Neural progenitor cell (in vitro differentiated cells): Measurements from ENCODE around the gene TUBD1. TPM values are rescaled to one million over a fixed set of nuclear protein-coding genes. Genes with fewer than 3 reads are reported as not detected.
"Not testable (repeated sequence)": the region's sequence is repeated elsewhere in the genome, so short reads cannot be mapped to it uniquely, and the experiment has no call there.

Source experiments
- DNase-seq: peaks from one replicate; pipeline ENCODE4 v3.0.0-alpha.2; 2016; ENCODE audit warnings: low spot score
- H2AFZ ChIP-seq: fragments of 200-600 bp; sonication (generic); replicated peaks from 2 replicates; pipeline ENCODE4 v1.6.1; 2016; ENCODE audit warnings: antibody characterized with exemption
- H3F3A ChIP-seq: fragments of 200-600 bp; sonication (generic); 2 replicates; pipeline ENCODE4 v1.6.1; 2016; ENCODE audit warnings: antibody characterized with exemption, low read depth
- H3K27ac ChIP-seq: fragments of 200-600 bp; sonication (generic); 2 replicates; pipeline ENCODE4 v1.5.1; 2016; ENCODE audit warnings: mild to moderate bottlenecking
- H3K27me3 ChIP-seq: fragments of 200-600 bp; sonication (generic); 2 replicates; pipeline ENCODE4 v1.6.1; 2016; ENCODE audit warnings: mild to moderate bottlenecking, moderate library complexity
- H3K36me3 ChIP-seq: fragments of 200-600 bp; sonication (generic); 2 replicates; pipeline ENCODE4 v1.5.1; 2016
- H3K4me1 ChIP-seq: fragments of 200-600 bp; sonication (generic); 2 replicates; pipeline ENCODE4 v1.6.1; 2016; ENCODE audit warnings: mixed run types
- H3K4me2 ChIP-seq: fragments of 200-600 bp; sonication (generic); 2 replicates; pipeline ENCODE4 v1.6.1; 2016
- H3K4me3 ChIP-seq: fragments of 200-600 bp; sonication (generic); 2 replicates; pipeline ENCODE4 v1.5.1; 2016
- H3K79me2 ChIP-seq: fragments of 200-600 bp; sonication (generic); 2 replicates; pipeline ENCODE4 v1.6.1; 2016; ENCODE audit warnings: low read depth
- H3K9ac ChIP-seq: fragments of 200-600 bp; sonication (generic); 2 replicates; pipeline ENCODE4 v1.6.1; 2016
- H3K9me3 ChIP-seq: fragments of 200-600 bp; sonication (generic); 2 replicates; pipeline ENCODE4 v1.5.1; 2016; ENCODE audit warnings: low read depth
- H4K20me1 ChIP-seq: fragments of 200-600 bp; sonication (generic); 2 replicates; pipeline ENCODE4 v1.6.1; 2016; ENCODE audit warnings: low read depth
- H3K27ac Mint-ChIP-seq: 3 replicates; pipeline ENCODE4 v1.8.0; 2021; ENCODE audit warnings: mixed read lengths
- H3K27me3 Mint-ChIP-seq: 2 replicates; pipeline ENCODE4 v1.8.0; 2022; ENCODE audit warnings: low read depth, mild to moderate bottlenecking, inconsistent platforms, moderate library complexity, mixed read lengths; ENCODE audit not compliant: insufficient read depth
- H3K36me3 Mint-ChIP-seq: 3 replicates; pipeline ENCODE4 v1.8.0; 2021; ENCODE audit warnings: mixed read lengths
- H3K4me1 Mint-ChIP-seq: 3 replicates; pipeline ENCODE4 v1.8.0; 2021; ENCODE audit warnings: mixed read lengths
- H3K4me3 Mint-ChIP-seq: 3 replicates; pipeline ENCODE4 v1.8.0; 2021; ENCODE audit warnings: mild to moderate bottlenecking, moderate library complexity, mixed read lengths
- H3K9me3 Mint-ChIP-seq: 3 replicates; pipeline ENCODE4 v1.8.0; 2020; ENCODE audit warnings: mixed read lengths
- CTCF ChIP-seq: fragments of 200-600 bp; sonication (generic); IDR thresholded peaks from 2 replicates; pipeline ENCODE4 v1.5.1; 2017; ENCODE audit warnings: antibody characterized with exemption, mild to moderate bottlenecking
- EZH2 ChIP-seq: fragments of 200-600 bp; sonication (generic); IDR thresholded peaks from 2 replicates; pipeline ENCODE4 v1.6.1; 2017; ENCODE audit warnings: antibody characterized with exemption, mild to moderate bottlenecking, moderate library complexity
- EZH2phosphoT487 ChIP-seq: fragments of 200-600 bp; sonication (generic); IDR thresholded peaks from 2 replicates; pipeline ENCODE4 v1.6.1; 2017; ENCODE audit warnings: antibody characterized with exemption
- total RNA-seq: library from RNA; depleted of rRNA; stranded (reverse); fragments of >200 nt; gene quantifications from 2 replicates; pipeline ENCODE4 v1.2.3, GENCODE V29; 2015; ENCODE audit warnings: low replicate concordance

Gene TUBD1
- total RNA-seq, 1 donor from 2014 or later: 32.6 TPM

- no peak overlapping the region for H3K27ac ChIP-seq
- H3K4me3 ChIP-seq: no peak overlapping the region
- peaks cover 4% of the 10 kb centered on the region for H3K4me1 ChIP-seq
- H3F3A ChIP-seq: peaks cover 3% of the 10 kb centered on the region
- Mint-ChIP-seq H3K27ac (peak overlapping the region; percentile 3), H3K27me3 (peaks cover 3% of the 10 kb centered on the region), H3K9me3 (no peaks in the 10 kb centered on the region), H3K4me1 (peaks cover 23% of the 10 kb centered on the region), H3K36me3 (peaks cover 1% of the 10 kb centered on the region), H3K4me3 (no peak overlapping the region)
- no peak for TF ChIP-seq EZH2
- no peak for TF ChIP-seq CTCF
- no peak for TF ChIP-seq EZH2phosphoT487
- DNase-seq: no peak
- no peaks in the 10 kb centered on the region for H3K27me3 ChIP-seq
- H2AFZ ChIP-seq: no peak overlapping the region
- H3K79me2 ChIP-seq: no peaks in the 10 kb centered on the region
- H3K9ac ChIP-seq: no peak overlapping the region
- H3K9me3 ChIP-seq: no peaks in the 10 kb centered on the region
- H3K4me2 ChIP-seq: no peak overlapping the region
- H3K36me3 ChIP-seq: no peaks in the 10 kb centered on the region
- no peaks in the 10 kb centered on the region for H4K20me1 ChIP-seq
Observed at GRCh38 chr17:59829217-59830006, 63.3 kb downstream of the TUBD1 start.

GRCh38 chr17:59828819-59829216 is 63.9 kb downstream of the TUBD1 start:
- not testable (repeated sequence) for H3K9me3 ChIP-seq, H3K79me2 ChIP-seq, H3K27ac ChIP-seq, H3K36me3 ChIP-seq, H3K4me1 ChIP-seq, H3K27me3 Mint-ChIP-seq, H3K36me3 Mint-ChIP-seq, DNase-seq, H3K4me3 Mint-ChIP-seq, H2AFZ ChIP-seq, H3K4me3 ChIP-seq, H3K9me3 Mint-ChIP-seq, H3F3A ChIP-seq, H4K20me1 ChIP-seq, H3K27me3 ChIP-seq, H3K4me2 ChIP-seq, H3K9ac ChIP-seq
- Mint-ChIP-seq H3K27ac (peak overlapping the region; percentile 67), H3K4me1 (peaks cover 23% of the 10 kb centered on the region)

- Histone ChIP-seq H3K4me1 (peaks cover 4% of the 10 kb centered on the region), H3F3A (peaks cover 3% of the 10 kb centered on the region), H3K79me2 (no peaks in the 10 kb centered on the region), H3K4me3 (no peak overlapping the region), H4K20me1 (no peaks in the 10 kb centered on the region), H3K4me2 (no peak overlapping the region), H3K27me3 (no peaks in the 10 kb centered on the region), H2AFZ (no peak overlapping the region), H3K27ac (no peak overlapping the region), H3K9ac (no peak overlapping the region), H3K36me3 (no peaks in the 10 kb centered on the region), H3K9me3 (no peaks in the 10 kb centered on the region)
- no peak for TF ChIP-seq CTCF
- no peak for DNase-seq
- Mint-ChIP-seq H3K9me3 (no peaks in the 10 kb centered on the region), H3K27ac (no peak overlapping the region), H3K4me3 (no peak overlapping the region), H3K4me1 (peaks cover 23% of the 10 kb centered on the region), H3K36me3 (no peaks in the 10 kb centered on the region), H3K27me3 (peaks cover 3% of the 10 kb centered on the region)
Observed at GRCh38 chr17:59828478-59828760, 64.3 kb downstream of the TUBD1 start.

GRCh38 chr17:59827721-59828477 is 64.8 kb downstream of the TUBD1 start:
- DNase-seq: no peak
- no peak overlapping the region for H3K4me3 ChIP-seq
- peak overlapping the region; percentile 6 for H3K9ac ChIP-seq
- H3K4me1 ChIP-seq: peaks cover 4% of the 10 kb centered on the region
- H3K79me2 ChIP-seq: no peaks in the 10 kb centered on the region
- Mint-ChIP-seq H3K36me3 (no peaks in the 10 kb centered on the region), H3K4me1 (peaks cover 19% of the 10 kb centered on the region), H3K27ac (no peak overlapping the region), H3K9me3 (no peaks in the 10 kb centered on the region), H3K4me3 (no peak overlapping the region), H3K27me3 (peaks cover 3% of the 10 kb centered on the region)
- no peaks in the 10 kb centered on the region for H3K27me3 ChIP-seq
- peaks cover 1% of the 10 kb centered on the region for H3F3A ChIP-seq
- TF ChIP-seq EZH2phosphoT487 (no peak), CTCF (no peak), EZH2 (no peak)
- H3K4me2 ChIP-seq: no peak overlapping the region
- H3K27ac ChIP-seq: no peak overlapping the region
- no peaks in the 10 kb centered on the region for H4K20me1 ChIP-seq
- H3K9me3 ChIP-seq: no peaks in the 10 kb centered on the region
- no peaks in the 10 kb centered on the region for H3K36me3 ChIP-seq
- no peak overlapping the region for H2AFZ ChIP-seq
